Measurements from ENCODE around the gene MED1.
"Not testable (repeated sequence)": the region's sequence is repeated elsewhere in the genome, so short reads cannot be mapped to it uniquely, and the experiment has no call there.

Gene MED1

DNA sequence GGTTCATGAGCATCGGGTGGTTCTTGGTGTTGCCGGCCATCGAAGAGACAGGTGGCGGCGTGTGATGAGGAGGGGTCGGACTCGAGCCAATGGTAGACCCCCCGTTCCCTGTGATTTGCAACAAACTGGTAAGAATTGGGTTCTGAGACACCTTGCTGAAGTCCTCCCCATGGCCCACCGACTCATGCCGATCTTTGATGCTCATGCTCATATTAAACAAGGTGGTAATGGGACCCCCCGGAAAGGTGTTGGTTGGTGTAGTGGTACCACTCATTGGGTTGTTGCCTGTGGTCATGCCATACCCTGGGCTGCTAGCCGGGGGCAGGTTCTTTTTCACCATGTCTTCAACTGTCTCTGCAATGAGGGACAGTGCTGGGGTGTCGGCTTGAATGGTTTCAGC, 40.8 kb downstream of the MED1 start:
- no peak for DNase-seq (ENCODE audit: low spot score)

DNA sequence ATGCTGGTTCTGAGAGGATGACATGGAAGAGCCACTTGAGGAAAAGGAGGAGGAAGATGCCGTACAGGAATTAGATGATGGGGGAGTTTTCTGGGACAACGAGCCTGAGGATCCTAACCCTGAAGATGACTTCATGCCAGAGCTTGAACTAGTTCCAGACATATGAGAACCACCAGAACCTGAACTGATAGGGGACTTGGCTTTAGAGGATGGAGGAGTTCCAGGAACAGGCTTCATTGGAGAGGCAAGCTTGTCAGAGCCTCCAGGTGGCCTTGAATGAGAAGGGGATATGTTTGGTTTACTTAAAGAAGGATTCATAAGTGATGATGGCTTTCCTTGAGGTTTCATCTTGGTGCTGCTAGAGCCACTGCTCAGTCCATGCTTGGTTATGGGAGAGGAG, 42.7 kb downstream of the MED1 start:
- DNase-seq (ENCODE audit: low spot score): no peak

DNA sequence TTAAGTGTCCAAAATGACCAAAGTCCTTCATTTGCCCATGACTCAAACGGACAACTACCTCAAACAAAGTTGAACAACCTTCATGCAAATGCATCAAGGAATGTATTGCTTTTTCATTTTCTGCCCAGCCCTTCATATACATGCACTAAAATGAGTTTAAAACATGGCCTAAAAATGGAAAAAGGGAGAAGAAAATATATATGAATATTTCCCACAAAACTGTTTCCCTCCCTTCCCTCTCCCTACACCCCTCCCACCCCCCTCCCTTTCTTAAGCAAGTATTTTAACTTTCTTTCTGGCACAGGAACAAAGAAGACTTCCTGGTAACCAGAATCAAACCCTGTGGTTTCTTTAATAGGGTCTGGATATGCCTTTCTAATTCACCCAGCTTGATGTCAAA, 44.1 kb downstream of the MED1 start:
- no peak for DNase-seq (ENCODE audit: low spot score)

DNA sequence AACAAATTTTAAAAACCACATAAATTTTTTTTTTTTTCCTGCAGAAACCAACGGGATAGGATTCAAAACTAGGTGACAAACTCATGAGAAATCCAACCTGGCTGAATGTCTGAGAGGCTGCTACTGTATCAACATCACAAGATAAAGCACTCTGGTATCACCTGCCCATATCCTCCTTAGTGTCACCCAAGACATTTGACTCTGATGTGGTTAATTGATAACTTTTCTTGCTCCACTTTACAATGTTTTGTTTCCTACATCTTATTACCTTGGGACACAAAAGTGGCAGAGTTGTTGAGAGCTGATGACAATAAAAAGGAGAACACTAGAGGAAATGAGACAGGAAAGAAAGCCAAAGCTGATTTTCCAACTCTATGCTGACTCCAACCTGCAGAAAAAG, 45.6 kb downstream of the MED1 start:
- DNase-seq (ENCODE audit: low spot score): no peak

DNA sequence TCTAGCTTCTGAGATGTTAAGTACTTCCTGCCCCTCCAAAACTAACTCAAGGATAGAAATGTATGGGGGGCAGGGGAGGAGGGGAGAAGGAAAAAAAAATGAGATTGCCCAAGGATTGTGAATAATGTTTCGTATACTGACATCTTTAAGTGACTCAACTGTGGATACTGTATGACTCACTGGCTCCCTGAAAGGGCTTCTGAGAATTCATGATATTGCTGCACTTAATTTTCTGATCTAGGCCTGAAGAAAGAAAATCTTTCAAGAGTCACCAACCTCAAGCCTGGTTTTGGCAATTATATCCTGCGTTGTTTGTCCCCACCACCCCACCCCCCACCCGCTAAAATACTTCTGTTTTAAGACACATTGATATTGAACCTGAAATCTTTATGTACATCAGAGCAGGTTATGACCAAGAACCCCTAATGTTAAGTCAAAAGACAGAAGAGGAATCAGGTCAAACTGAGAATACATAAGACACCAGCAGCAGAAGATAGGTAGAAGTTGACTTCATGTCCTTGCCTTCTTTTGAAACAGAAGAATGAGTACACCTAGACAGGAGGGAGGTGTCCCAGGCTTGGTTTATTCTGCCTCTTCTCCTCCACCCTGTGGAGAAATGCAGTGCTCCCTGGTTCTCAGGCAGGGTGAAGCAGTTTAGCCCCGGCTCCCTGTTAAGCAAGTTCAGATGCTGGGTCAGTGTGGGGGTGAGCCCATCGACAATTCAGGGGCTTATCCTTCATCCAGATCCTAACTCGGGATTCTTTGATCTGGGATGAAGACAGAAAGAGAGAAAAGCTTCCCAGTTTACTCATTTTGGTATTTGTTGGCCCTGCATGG, 46.3 kb downstream of the MED1 start:
- DNase-seq (ENCODE audit: low spot score): peak; percentile 54

DNA sequence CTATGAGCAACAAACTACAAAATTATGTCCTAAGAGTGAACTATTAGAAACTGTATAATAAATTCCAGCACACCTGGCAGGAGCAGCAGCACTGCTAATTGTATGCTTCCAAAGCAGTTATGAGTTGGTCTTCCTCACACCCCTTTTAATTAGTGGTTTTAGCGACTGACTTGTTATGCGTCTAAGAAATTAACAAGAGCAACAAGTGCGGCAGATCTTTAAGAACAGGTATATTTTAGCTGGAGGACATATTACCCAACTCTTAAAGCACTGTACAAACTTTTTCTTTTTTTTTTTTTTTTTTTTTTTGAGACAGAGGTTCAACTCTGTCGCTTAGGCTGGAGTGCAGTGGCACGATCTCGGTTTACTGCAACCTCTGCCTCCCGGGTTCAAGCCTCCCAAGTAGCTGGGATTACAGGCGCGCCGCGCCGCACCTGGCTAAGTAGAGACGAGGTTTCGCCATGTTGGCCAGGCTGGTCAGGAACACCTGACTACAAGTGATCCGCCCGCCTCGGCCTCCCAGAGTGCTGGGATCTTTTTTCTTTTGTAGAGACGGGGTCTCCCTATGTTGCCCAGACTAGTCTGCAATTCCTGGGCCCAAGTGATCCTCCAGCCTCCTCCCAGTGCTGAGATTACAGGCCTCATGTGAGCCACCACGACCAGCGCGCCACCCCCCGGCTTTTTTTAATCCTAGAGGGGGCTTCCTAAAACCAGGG, 48.0 kb downstream of the MED1 start:
- DNase-seq (ENCODE audit: low spot score): no peak

DNA sequence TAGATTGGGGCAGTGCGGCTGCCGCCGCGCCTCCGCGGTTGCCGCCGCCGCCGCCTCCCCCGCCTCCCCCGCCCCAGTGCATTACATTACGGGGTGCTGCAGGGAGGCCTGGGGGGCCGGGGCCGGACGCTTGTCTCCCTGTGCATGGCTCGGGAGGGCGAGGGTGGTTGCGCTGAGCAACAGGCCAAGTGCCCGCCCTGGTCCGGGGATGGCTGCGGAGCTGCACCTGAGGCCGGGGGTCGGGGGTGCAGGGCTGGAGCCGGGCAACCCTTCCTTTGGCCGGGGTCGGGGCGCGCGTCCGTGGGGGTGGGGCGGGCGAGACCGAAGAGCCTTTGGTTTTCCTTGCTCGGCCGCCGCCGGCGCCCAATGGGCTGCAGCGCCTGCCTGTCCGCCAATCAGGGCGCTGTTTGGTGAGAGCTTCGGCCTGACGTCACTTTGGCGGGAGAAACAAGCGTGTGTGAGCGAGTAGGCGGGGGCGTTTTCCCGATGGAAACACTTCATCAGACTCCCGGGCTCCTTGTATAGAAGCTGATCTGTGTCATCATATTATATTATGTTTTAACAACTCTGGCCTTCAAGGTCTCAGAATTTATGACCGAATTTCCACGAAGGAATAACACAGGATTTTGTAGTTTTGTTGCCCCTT, 48.7 kb downstream of the MED1 start:
- DNase-seq (ENCODE audit: low spot score): peak; percentile 86

DNA sequence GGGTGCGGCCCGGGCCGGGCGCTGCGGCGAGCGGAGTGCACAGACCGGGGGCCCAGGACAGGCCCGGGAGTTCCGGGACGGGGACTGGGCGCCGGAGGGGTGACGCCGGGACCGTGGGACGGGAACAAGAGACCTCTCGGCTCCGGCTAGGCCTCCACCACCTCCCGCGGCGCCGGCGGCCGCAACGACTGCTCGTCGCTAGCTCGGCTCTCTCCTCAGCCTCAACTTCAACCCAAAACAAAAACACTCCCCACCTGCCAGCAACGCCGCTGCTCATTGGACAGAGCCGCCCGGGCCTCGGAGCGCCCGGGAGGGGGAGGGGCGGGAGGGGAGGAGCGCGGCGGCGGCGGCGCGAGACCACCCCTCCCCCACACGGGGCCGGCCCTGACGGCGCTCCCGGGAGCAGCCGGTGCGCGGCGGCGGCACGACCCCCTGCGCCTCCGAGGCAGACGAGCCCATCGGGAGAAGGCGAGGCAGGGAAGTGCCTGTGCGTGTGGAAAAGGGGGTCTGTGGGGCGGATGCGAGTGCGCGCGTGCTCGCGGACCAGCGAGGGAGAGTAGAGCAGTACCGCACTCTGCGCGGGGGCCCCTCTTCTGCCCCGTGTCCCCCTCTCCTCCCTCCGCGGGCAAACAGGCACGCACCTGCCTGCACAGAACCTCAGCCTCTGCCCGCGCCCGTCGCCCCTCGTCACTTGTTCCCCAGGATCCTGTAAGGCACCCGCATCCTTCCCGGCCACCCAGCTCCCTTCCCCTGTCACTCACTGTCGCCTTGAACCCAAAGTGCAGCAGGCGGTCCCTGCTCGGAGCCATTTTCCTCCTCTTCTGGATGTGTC, 49.4 kb downstream of the MED1 start, which contains the start of gene FBXL20:
FBXL20 (minus strand) TSS at position 215 of the 832 bp plus-strand sequence. CDS start 224 bp downstream, outside the sequence.
- peak; percentile 94 for DNase-seq (ENCODE audit: low spot score)

DNA sequence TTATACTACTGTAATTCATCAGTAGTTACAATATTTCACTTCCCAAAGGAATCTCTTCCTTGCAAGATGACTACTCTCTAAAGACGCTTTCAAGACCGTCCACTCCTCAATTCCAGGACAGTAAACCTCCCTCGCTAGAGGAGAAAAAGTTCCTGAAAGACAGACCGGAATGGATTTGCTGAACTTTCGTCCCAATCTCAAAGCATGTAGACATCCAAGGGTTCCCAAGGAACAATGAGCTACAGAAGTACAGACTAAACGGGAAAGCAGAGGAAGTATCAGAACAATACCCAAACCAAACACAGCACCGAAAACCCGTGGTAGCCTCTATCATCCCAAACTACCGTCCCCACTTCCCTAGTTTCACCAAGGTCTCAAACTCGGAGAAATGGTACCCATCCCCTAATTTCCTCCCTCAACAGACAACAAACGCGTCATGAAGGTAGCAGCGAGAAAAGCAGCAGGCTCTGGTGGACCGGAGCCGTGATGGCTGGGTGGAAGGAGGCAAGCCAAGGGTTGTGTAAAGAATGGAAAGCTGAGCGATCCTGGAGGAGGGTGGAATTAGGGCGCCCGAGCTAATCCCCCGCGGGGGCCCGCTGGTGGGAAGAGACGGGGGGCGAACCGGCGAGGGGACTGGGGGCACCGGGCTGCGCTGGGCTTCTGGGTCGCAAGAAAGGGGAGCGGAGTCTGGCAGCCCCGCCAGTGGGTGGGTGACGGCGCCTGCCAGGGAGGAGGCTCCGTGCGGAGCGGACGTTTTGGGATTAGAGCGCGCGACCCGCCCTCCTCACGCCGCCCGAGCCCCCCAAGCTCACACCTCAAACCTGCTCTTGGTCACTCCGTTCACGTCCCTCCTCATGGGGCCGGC, 50.3 kb downstream of the MED1 start:
- DNase-seq (ENCODE audit: low spot score): no peak

DNA sequence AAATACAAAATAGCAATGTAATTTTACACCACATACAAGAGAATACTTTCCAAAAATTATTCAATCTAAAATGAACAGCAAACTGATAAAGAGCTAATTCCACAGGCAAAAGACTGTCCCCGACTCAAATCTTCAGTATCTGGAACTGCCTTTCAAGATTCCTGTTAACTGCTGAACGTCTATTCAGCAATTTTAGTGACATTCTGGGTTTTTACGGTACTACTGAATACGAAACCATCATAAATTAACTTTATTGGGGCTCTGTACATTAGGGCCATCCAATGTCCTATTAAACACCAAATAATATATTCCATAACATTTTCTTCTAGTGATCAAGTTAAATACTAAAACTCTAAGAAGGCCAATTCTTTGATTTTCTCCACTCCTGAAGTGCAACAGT, 51.3 kb downstream of the MED1 start:
- DNase-seq (ENCODE audit: low spot score): no peak

DNA sequence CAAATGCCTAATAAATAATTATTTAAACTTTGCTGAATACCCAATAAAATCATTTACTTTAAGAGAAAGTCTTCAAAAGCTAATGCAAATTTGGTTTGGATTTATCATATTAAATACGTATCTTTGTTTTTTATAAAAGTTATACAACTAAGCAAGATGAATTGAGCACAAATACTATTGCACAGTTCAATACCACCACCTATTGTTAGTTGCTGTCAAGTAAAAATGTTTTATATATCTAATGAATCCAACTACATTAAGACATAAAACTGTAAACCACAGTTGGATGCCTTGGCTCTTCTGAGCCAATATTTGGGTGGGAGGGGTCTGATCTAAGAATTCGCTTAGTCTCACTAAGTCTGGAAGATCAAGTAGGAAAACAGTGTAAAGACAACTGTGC, 57.3 kb downstream of the MED1 start:
- no peak for DNase-seq (ENCODE audit: low spot score)

DNA sequence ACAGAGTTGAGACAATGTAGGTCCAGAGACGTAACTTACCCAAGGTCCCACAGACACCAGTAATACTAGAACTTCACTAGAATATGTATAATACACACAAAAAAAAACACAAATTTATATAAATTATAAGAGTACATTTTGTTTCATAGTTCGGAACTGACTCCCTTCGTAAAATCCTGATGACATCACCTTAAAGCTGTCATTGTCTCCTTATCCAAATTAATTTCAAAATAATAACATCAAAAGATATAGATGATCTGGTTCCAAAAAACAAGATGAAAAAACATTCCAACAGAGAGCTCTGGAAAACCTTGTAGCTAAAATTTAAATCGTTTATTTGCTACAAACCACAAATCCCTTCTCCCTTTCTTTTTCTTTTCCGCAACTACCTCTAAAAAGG, 59.6 kb downstream of the MED1 start:
- no peak for DNase-seq (ENCODE audit: low spot score)

DNA sequence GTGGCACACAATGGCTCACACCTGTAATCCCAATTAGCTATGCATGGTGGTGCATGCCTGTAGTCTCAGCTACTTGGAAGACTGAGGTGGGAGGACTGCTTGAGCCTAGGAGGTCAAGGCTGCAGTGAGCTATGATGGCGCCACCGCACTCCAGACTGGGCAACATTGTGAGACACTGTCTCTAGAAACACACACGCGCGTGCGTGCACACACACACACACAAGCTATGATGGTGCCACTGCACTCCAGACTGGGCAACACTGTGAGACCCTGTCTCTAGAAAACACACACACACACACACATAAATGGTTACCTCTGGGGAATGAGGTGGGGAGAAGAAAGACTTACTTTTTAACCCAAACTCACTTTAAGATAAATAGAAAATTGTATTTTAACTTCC, 66.0 kb downstream of the MED1 start:
- DNase-seq (ENCODE audit: low spot score): no peak

DNA sequence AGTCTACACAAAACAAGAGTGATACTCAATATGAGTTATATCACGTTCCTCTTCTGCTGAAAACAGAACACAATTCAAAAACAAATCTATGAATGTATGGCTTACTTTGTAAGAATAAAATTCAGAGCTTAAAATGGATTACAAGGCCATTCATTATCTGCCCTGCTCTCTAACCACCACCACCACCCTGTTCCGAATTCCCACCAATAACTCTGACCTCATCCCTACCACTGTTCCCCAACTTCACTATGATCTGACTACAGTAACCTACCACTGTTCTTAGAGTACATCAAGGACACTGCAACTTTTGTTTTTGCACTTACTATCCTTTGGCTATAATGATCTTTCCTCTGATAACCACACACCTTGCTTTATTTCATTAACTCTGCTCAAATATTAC, 70.9 kb downstream of the MED1 start:
- no peak for DNase-seq (ENCODE audit: low spot score)

DNA sequence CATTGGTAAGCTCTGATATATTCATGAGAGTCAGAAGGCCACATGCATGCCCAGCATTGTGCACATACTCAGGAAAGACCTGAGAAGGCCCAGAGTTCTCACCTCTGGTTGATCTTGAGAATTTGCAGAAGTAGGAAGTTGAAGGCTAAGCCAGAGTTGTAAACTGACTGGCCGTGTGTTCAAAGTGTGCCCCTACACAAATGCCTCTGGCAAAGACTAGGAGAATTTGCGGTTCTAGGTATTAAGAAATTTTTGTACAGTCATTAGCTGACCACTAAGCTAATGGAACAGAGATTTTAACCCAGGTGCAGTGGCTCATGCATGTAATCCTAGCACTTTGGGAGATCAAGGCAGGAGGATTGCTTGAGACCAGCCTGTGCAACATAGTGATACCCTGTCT, 74.6 kb downstream of the MED1 start:
- no peak for DNase-seq (ENCODE audit: low spot score)

DNA sequence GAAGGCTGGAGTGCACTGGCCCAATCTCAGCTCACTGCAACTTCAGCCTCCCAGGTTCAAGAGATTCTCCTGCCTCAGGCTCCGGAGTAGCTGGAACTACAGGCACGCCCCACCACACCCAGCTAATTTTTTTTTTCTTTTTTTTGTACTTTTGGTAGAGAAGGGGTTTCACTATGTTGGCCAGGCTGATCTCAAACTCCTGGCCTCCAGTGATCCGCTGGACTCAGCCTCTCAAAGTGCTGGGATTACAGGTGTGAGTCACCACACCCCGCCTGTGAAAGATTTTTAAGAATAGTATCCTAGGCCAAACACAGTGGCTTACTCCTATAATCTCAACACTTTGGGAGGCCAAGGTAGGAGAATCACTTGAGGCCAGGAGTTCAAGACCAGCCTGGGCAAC, 83.3 kb downstream of the MED1 start:
- DNase-seq (ENCODE audit: low spot score): not testable (repeated sequence)

DNA sequence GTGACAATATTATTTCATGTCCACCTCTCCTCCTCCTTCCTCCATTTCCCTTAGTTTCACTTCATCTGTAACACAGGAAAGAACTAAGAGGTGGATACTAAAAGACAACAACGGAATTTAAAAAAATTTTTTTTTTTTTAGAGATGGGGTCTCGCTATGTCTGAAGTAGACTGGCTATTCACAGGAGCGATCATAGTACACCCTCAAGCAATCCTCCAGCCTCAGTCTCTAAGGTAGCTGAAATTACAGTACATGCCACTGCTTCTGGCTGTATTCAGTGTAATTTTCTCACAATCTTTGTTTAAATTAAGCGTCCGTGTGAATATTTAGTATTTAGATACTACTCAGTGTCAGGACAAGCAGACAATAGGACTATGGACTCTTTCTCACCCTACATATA, 85.2 kb downstream of the MED1 start:
- no peak for DNase-seq (ENCODE audit: low spot score)

DNA sequence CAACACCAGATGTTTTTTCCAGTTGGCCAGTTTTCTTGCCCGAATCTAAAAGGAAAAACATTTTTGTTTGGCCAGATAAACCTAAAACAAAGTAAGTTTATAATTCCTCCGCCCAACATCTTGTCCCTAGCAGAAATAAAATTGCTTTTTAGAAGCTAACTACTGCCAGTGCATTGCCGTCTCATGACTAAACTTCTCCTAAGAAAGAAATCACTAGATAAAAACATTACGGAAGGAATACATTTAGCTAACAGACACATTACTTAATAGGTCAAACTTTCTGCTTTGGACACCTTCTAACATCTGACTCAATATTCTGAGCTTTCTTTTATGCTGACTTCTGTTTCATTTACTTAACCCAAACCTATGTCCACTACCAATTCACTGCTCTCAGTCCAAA, 85.8 kb downstream of the MED1 start:
- DNase-seq (ENCODE audit: low spot score): no peak

DNA sequence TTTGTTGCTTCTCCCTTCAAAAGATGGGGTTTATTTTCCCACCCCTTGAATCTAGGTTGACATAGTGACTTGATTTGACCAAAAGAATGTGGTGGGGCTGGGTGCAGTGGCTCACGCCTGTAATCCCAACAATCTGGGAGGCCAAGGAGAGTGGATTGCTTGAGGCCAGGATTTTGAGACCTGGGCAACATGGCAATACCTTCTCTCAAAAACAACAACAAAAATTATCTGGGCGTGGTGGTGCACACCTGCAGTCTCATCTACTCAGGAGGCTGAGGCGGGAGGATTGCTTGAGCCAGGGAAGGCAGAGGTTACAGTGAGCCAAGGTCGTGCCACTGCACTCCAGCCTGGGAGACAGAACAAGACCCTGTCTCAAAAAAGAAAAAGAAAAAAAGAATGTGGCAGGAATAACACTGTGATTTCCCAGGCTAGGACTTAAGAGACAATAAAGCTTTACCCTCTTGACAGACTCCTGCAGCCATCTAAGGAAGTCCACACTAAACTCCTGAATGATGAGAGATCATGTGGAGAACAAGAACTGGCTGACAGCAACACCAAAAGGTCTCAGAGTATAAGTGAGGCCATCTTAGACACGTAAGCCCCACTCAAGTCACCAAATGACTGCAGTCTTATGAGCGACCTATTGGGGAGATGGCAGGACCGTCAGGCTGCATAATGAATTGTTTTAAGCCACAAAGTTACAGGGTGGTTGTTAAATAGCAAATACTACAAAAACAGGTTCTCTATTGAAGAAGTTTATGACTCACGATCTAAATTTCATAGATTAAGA, 86.6 kb downstream of the MED1 start:
- no peak for DNase-seq (ENCODE audit: low spot score)

DNA sequence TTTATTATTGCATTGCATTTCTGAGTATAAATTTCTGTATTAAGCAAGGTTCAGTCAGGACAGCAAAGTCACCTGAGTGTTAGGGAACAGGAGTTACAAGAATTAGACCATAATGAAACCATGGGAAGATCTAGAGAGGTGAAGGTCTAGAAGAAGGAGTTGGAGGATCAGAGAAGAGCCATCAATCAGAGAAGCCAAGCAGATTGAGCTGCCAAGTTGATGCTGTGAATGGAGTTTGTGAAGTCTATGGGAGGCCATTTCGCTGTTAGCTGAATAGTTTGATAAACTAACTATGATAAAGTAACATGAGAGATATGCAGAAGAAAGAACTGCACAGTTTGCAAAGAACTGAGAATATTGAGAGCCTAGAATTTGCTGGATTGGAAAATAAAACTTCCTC, 90.0 kb downstream of the MED1 start:
- DNase-seq (ENCODE audit: low spot score): no peak

Data from CD4-positive, alpha-beta T cell treated with Interleukin-2 at 100 ng/mL for 4 hours (primary cell).